CD4-positive, alpha-beta T cell treated with Interleukin-6 for 4 hours (primary cell): Measurements from ENCODE around the gene NLRC5.
A peak's percentile ranks its signal among the peaks of the same experiment; 100 is the strongest.
"Not testable (repeated sequence)": the region's sequence is repeated elsewhere in the genome, so short reads cannot be mapped to it uniquely, and the experiment has no call there.

ENCODE experiments used
- DNase-seq: peaks from one replicate; pipeline ENCODE4 v3.0.0-alpha.2; 2020; ENCODE audit warnings: mixed read lengths

Gene NLRC5

DNA sequence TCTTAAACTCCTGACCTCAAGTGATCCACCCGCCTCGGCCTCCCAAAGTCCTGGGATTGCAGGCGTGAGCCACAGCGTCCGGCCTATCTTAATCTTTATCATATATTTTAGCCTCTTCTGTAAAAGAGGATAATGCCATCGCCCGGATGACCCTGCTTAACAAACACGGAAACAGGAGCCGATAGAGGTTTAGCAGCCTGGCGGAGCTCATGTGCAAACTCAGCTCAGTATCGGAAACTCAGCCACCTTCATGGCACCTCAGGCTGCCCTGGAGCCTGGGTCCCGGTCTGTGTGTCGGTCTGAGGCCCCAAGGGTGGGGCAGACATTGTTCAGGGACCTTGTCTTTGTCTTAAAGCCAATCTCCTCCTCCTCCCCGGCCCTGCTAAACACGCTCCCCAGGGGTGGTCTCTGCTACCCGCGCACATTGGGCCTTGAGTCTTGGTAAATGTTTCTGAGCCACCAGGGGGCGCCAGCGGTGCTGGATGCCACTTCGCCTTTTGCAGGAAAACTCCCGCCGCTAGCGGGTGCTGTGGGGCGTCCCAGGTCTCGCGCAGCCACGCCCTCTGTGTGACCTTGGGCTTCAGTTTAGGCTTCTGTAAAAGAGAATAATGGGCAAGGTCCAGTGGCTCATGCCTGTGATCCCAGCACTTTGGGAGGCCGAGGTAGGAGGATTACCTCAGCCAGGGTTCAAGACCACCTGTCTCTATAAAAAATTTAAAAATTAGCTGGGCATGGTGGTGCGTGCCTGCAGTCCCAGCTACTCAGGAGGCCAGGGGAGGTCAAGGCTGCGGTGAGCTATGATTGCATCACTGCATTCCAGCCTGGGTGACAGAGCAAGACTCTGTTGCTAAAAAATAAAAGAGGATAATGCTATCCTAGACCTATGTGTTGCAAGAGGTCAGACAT lies 24.9 kb upstream of the NLRC5 start:
- DNase-seq = peak; percentile 98

DNA sequence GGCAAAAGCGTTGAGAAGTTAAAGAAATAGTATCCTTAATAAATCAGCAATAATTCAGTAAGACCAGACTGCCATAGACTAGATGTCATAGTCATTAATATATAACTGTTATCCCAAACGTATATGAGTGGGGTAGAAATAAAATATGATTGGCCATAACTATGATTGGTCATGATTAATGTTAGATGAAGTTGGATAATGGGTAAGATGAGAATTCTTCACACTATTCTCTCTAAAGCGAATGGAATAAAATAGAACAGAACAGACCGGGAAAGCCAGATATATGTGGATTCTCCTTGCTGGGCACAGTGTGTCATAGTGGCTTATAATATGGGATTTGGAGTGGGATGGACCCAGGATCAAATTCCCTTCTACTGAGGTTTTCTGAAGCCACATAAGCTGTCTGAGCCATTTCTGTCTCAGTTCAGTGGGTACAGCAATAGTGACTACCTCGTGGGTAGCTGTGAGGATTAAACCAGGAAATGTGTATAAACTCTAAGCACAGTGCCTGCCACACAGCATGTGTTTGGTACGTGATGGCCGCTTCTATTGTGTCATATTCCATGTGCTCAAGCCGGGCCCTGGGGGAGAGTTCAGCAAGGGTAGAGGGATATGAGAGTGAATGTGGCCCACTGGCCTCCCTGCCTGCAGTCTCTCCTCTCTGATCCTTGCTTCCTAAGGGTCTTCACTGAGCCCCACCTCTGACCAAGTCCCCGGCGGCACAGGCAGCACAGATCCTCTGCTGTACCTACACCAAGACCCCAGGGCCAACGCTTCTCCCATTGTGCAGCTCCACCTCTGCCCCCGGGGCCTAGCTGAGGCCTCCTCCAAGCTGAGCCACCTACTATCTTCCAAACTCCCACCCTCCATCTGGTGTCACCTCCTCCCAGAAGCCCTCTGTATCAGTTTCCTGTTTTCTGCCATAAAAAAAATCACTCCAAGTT lies 23.9 kb upstream of the NLRC5 start:
- DNase-seq = peak; percentile 24

DNA sequence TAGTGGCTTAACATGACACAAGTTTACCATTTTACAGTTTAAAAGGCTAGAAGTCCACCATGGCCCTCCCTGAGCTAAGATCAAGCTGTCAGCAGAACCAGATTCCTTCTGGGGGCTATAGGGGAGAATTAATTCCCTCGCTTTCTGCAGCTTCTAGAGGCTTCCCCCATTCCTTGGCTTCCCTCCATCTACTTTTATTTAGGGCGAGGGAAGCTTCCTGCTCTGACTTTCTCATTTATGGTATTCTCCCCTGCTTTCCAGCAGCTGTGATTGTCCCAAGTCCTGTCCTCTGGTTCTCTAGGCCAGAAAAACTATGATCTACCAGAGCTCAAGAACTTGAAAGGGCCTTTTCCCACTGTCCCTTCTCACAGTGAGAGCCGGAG lies 23.3 kb upstream of the NLRC5 start:
- DNase-seq = no peak

DNA sequence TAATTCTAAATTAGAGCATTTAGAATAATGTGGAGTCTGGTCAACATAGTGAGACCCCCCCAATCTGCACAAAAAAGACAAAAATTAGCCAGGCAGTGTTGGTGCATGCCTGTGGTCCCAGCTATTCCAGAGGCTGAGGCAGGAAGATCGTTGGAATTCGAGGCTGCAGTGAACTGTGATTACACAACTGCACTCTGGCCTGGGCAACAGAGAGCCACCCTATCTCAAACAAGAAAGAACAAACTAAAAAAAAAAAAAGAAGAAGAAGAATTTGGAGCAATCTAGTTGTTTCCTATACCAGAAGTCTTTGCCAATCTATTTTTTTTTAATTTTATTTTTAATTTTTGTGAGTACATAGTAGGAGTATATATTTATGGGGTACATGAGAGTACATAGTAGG lies 21.6 kb upstream of the NLRC5 start:
- no peak for DNase-seq

DNA sequence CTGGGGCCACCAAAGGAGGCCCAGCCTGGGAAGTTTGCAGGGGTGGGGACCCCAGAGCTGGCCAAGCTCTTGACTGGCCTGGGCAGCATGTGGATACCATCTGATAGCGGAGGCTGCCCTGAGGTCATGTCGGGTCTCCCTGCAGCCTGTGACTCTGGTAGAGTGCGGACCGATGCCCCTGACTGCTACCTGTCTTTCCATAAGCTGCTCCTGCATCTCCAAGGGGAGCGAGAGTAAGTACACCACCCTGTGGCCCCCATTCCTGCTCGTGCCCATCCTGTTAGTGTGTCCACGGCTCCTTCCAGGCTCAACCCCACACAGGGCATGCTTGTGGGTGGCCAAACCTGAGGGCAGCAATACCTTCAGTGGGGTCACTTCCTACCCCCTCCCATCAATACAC lies 19.6 kb upstream of the NLRC5 start:
- DNase-seq = no peak

DNA sequence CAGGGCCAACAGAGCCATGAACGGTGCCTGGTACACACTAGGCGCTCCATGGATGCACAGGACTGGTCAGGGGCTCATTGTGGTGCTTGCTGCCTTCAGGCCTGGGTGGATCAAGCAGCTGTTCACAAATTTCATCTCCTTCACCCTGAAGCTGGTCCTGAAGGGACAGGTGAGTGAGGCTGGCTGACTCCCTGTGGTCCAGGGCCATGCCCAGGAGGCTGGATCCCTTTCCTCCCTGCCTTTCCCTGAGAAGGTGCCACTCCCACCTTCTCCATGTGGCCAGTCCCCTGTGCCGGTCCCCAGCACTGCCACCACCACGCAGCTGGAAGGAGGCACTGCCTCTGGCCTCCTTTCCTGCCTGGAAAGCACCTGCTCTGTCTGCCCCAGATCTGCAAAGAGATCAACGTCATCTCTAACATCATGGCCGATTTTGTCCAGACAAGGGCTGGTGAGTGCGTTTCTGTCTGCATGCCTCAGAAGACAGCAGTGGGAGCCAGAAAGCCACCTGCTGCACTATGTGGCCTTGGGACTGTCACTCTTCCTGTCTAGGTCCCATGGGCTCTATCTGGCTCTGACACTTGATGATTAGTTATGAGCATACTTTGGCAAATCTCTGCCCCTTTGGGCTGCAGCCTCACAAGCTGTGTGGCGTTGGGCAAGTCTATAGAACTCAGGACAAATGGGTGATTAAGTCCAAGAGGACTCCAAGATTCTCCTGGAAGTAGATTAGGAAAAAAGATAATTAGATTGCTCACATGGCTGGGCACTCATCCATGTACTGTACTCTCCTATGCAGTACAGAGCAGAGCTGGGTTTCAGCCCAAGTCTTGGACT lies 18.2 kb upstream of the NLRC5 start:
- DNase-seq = no peak

DNA sequence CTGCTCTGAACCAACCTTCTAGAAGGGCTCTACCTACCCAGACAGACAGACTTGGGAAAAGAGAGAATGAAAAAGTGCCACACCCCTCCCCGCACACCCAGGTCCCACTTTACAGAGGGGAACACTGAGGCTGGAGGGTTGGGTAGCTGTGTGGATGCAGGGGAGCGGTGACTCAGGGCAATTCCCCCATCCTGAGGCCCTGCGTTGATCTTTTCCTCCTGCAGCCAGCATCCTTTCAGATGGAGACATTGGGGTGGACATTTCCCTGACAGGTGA lies 17.7 kb upstream of the NLRC5 start:
- DNase-seq = no peak

DNA sequence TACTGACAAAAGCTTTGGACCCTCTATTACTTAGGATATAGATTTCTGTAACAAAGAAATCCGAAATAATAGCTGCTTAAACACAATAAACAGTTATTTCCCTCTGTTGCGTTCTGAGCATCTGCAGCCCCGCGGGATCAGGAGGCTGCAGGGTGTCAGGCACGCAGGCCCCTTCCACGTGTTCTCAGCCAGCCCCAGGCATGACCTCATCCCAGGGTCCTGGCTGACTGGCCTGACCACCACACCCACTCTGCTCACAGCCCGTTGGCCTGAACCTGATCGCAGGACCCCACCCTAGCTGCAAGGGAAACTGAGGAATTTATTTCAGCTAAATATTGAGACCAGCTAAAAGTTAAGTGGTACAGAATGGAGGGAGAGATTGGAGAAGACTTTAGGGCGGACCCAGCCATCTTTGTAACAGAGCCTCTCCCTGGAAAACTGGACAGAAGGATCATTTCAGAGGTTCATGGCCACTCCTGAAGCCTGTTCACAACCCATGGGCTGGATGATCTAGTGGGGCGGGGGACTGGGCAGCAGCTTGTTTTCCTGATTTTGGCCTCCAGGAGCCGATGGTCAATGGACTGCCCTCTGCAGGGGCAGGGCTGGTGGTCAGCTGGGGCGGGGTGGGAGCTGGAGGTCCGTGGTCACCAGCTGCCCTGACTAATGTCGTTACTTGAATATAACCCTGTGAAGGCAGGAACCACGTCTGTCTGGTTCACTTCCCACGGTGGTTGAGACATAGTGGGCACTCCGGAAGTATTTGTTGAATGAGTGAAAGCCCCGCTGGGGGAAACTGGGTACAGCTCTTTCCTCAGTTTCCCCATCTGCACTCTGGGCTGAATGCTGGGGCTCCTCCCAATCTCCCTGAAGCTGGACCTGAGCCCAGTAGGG lies 16.7 kb upstream of the NLRC5 start:
- no peak for DNase-seq

DNA sequence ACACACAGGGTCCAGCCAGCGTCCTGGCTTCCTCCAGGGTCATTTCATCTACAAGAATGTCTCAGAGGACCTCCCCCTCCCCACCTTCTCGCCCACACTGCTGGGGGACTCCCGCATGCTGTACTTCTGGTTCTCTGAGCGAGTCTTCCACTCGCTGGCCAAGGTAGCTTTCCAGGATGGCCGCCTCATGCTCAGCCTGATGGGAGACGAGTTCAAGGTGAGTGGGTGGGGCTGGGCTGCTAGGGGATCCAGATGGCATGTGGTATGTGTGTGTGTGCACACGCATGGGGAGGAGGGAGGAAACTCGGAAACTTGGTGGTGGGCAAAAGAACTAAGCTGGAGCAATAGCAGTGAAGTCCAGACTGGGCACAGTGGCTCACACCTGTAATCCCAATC lies 16.1 kb upstream of the NLRC5 start:
- DNase-seq = no peak

DNA sequence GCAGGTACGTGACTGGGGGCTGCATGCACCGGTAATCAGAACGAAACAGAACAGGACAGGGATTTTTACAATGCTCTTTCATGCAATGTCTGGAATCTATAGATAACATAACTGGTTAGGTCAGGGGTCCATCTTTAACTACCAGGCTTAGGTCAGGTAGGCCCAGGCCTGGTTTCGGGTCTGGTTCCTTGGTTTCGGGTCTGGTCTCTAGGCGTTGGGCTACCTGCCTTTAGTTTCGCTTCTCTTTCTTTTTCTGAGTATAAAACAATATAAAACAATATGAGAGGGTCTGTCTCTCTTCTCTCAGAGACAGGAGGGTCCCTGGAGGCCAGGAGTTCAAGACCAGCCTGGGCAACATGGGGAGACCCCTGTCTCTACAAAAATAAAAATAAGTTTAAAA lies 15.5 kb upstream of the NLRC5 start:
- DNase-seq = not testable (repeated sequence)

DNA sequence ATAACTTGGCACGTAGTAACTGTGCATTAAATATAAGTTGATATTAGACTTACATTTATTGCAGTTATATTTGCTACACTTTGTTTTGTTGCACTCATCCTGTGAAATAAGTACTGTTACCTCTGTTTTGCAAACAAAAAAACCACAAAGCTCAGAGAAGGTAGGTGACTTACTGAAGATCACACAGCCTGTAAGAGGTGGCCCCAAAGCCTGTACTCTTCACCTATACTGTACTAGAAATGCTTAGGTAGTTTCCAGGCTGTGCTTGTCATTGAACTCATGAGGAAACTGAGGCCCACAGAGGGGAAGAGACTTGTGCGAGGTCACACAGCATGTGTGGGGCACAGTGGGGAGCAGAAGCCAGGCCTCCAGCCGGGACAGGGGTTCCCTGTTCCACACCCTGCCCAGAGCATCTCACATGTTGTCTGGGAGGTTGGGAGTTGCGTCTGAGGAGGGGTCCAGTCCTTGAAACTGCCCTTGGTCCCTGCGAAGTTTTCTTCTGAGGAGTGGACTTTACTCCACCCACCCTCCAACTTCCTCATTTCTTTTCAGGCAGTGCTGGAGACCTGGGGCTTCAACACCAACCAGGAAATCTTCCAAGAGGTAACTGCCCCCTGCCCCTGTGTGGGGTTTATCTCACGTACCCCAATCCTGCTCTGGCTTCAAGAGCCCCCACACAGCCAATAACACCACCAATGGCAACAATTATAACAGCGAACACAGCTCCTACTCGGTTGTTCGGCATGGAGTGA lies 14.6 kb upstream of the NLRC5 start:
- no peak for DNase-seq

DNA sequence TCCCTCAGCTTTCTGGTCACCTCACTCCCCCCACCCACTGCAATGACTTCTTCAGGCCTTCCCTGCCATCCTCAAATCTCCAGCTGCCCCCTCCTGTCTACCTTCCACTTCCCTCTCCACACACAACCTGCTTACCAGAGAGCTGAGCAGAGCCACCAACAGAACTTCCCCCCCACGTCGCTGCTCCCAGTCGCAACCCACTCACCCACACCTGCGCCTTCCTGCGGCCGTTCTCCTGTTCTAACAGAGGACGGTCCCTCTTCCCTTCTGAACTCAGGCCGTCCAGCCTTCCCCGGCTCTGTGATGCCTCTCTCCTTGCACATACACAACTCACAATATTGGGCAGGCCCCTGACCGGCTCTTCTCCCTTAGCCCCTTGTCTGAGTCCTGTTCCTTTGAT lies 13.6 kb upstream of the NLRC5 start:
- no peak for DNase-seq

DNA sequence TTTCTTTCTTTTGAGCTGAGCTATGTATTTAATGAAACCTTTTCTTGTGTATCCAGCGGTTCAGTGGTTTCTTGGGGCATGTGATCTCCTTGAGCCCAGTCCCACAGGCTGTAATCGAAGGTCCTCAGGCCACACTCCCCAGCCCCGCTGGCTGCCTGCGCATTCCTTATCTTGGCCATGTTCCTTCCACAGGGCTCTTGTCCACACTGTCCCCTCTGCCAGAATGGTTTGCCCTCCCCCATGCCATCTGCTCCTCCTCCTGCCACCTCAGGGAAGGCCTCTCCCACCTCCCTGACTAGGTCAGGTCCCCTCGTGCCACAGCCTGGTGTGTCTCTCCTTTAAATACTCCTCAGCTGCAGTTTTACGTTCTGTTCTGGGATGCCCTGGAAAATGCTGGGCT lies 12.1 kb upstream of the NLRC5 start:
- no peak for DNase-seq

DNA sequence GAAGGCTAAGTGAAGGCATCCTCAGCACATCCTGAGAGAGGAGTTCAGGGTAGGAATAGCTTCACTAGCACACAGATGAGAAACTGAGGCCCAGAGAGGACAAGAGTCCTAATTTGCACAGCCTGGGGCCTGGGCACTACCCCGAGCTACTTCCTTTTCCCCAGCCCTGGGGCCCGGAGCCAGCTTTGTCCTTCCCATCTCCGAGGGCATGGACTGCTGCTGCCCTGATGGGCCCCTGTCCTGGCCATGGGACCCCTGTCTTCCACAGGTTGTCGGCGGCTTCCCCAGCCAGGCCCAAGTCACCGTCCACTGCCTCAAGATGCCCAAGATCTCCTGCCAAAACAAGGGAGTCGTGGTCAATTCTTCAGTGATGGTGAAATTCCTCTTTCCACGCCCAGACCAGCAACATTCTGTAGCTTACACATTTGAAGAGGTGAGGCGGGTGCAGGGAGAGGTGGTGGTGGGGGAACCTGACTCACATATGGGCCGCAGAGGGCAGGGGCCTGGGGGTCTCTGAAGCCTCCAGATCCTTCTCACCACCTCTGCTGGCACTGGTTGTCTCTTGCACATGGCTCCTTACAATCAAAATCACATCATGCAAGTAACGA lies 11.4 kb upstream of the NLRC5 start:
- no peak for DNase-seq

DNA sequence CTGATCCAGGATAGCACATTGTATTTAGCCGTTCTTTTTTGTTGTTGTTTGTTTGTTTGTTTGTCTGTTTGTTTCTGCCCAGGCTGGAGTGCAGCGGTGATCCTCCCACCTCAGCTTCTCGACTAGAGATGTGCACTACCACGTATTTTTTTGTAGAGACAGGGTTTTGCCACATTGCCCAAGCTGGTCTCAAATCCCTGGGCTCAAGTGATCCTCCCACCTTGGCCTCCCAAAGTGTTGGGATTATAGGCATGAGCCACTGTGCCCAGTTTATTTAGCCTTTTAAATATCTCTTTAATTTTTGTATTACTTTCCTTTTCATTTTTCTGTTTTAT lies 9.2 kb upstream of the NLRC5 start:
- DNase-seq = no peak

DNA sequence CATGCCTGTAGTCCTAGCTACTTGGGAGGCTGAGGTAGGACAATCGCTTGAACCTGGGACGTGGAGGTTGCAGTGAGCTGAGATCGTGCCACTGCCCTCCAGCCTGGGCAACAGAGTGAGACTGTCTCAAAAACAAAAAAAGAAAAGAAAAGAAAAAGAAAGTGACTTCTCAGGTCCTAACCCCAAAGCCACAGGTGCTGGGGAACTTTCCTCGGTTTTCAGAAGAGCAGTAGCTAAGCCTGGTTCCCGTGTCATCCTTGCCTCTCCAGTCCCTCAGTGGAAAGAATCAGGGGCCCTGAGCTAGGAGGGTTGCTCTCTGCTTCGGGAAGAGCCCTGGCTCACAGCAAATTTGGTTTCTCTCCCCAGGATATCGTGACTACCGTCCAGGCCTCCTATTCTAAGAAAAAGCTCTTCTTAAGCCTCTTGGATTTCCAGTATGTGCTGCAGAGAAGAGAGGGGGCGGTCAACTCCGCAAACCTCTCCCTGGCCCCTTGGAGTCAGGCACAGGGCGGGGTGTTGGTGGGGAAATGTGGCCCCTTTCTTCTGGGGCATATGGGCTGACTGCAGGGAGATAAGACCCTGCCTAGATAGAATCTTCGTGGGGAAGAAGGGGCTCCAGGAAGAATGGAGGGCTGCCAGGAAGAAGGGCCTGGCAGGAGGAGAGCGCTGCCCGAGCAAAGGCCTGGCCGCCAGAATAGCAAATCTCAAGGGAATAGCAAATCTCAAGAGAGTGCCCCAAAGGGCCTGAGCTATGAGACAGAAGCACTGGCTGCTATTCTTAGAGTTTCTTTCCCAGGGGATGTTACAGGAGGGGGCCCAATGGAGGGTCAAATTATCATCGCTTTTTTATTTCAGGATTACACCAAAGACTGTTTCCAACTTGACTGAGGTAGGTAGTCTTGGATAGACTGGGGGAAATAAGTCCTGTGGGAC lies 8.3 kb upstream of the NLRC5 start:
- no peak for DNase-seq

DNA sequence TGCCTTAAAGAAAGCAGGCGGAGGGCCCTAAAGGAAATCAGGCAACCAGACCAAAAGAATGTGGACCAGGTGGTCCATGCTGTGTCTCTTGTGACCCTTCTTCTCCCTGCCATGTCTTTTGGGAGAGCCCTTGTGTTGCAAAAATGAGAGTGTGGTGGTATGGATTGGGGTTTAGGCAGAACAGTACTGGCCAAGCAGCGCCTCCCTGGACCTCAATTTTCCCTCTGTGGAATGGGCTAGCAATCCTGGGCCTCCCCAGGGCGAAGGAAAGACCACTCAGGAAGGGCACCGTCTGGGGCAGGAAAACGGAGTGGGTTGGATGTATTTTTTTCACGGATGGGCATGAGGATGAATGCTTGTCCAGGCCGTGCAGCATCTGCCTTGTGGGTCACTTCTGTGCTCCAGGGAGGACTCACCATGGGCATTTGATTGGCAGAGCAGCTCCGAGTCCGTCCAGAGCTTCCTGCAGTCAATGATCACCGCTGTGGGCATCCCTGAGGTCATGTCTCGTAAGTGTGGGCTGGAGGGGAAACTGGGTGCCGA lies 7.6 kb upstream of the NLRC5 start:
- DNase-seq = no peak

DNA sequence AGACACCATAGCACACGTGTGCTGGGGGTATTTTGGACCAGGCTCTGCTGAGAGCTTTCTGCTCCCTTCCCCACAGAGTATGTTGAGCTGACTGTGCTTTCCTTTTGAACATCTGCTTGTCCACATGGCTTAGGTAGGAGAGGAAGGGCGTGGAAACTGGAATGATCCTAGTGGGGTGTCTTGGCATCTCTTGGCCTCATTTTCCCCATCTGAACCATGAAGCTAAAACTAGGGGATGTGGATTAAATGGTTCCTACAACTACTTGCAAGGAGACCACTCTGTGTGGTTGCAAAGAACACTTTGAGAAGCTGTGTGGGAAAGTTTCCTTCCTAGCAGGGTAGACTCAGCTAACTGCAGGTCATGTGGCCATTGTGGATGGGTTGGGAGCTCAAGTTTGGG lies 6.7 kb upstream of the NLRC5 start:
- no peak for DNase-seq

DNA sequence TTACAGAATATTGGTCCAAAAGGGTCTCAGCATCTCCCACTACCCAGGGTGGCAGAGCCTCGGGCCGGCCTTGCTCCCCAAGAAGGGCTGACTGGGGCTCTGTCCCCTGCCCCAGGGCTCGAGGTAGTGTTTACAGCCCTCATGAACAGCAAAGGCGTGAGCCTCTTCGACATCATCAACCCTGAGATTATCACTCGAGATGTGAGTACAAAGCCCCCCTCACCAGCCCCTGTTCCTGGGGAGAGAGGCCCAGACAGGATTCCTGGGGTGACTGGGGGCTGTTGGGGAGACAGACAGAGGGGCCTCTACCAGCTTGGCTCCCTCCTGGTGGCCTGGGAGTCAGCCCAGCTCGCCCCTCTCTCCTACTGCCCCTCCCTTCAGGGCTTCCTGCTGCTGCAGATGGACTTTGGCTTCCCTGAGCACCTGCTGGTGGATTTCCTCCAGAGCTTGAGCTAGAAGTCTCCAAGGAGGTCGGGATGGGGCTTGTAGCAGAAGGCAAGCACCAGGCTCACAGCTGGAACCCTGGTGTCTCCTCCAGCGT lies 6.1 kb upstream of the NLRC5 start:
- DNase-seq = no peak
